ENCODE data around the gene NF2. TPM values are rescaled to one million over a fixed set of nuclear protein-coding genes. Genes with fewer than 3 reads are reported as not detected.

Gene NF2
- total and polyA plus RNA-seq, 2 of the 8 experiments (the other 6 are each of a cell fraction or from before 2014, with no cell fraction given) = 17.6 to 53.6 TPM

- TF ChIP-seq GABPA (IDR thresholded peaks at IDR 0.05; ENCODE audit: borderline replicate concordance, insufficient read depth, low read length) (no peak), RXRA (IDR thresholded peaks at IDR 0.05; ENCODE audit: insufficient read depth, low read depth, low read length) (no peak), SIX5 (IDR thresholded peaks at IDR 0.05; ENCODE audit: low read depth, low read length) (no peak), HDAC2 (IDR thresholded peaks at IDR 0.05; ENCODE audit: borderline replicate concordance in 1 of 2, low read depth in 2 of 2, low read length in 2 of 2) (no peak), CREB1 (IDR thresholded peaks at IDR 0.05) (no peak), MAX (IDR thresholded peaks at IDR 0.05) (no peak)
- TF ChIP-seq, protein P1, sequence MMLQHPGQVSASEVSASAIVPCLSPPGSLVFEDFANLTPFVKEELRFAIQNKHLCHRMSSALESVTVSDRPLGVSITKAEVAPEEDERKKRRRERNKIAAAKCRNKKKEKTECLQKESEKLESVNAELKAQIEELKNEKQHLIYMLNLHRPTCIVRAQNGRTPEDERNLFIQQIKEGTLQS (IDR thresholded peaks at IDR 0.05; ENCODE audit: insufficient read depth, low read depth, low read length) = no peak
Measured at GRCh38 chr22:29632672-29633071, 29.2 kb downstream of the NF2 start (continued).
